DOHH2 (cell line): Measurements from ENCODE around the gene PHF8.

ENCODE experiments used
- H3F3A ChIP-seq: fragments of 200-600 bp; sonication (generic), shearing (Covaris generic); 2 replicates; pipeline ENCODE4 v1.6.0; 2016; ENCODE audit warnings: antibody characterized with exemption, mild to moderate bottlenecking; ENCODE audit not compliant: control insufficient read depth, insufficient read depth
- H3K27ac ChIP-seq: fragments of 200-600 bp; sonication (generic); 2 replicates; pipeline ENCODE4 v1.5.1; 2014; ENCODE audit warnings: low read depth, mild to moderate bottlenecking, low read length, moderate library complexity
- H3K27me3 ChIP-seq: fragments of 200-600 bp; sonication (generic); 2 replicates; pipeline ENCODE4 v1.6.1; 2014; ENCODE audit warnings: mild to moderate bottlenecking, low read length, mixed read lengths; ENCODE audit not compliant: control insufficient read depth
- H3K36me3 ChIP-seq: fragments of 200-600 bp; sonication (generic); 2 replicates; pipeline ENCODE4 v1.6.1; 2014; ENCODE audit warnings: mild to moderate bottlenecking, low read length, moderate library complexity, mixed read lengths; ENCODE audit not compliant: control insufficient read depth
- H3K4me1 ChIP-seq: fragments of 200-600 bp; sonication (generic); 2 replicates; pipeline ENCODE4 v1.6.1; 2014; ENCODE audit warnings: mild to moderate bottlenecking, low read length, mixed read lengths; ENCODE audit not compliant: control insufficient read depth
- H3K4me2 ChIP-seq: fragments of 200-600 bp; sonication (generic); 2 replicates; pipeline ENCODE4 v1.6.0; 2014; ENCODE audit warnings: mild to moderate bottlenecking, low read length, moderate library complexity
- H3K4me3 ChIP-seq: fragments of 200-600 bp; sonication (generic); 2 replicates; pipeline ENCODE4 v1.5.1; 2014; ENCODE audit warnings: mild to moderate bottlenecking, low read length, mixed read lengths
- H3K79me2 ChIP-seq: fragments of 200-600 bp; sonication (generic); 2 replicates; pipeline ENCODE4 v1.6.1; 2014; ENCODE audit warnings: mild to moderate bottlenecking, low read length, mixed read lengths; ENCODE audit not compliant: control insufficient read depth
- H3K9me2 ChIP-seq: fragments of 200-600 bp; sonication (generic); replicated peaks from 2 replicates; pipeline ENCODE4 v1.6.1; 2014; ENCODE audit warnings: mild to moderate bottlenecking, low read length, mixed read lengths; ENCODE audit not compliant: control insufficient read depth
- H3K9me3 ChIP-seq: fragments of 200-600 bp; sonication (generic); 2 replicates; pipeline ENCODE4 v1.6.1; 2014; ENCODE audit warnings: antibody characterized with exemption, low read length, mixed read lengths; ENCODE audit not compliant: control insufficient read depth, insufficient read depth
- H4K20me1 ChIP-seq: fragments of 200-600 bp; sonication (generic); 2 replicates; pipeline ENCODE4 v1.6.0; 2014; ENCODE audit warnings: low read depth, mild to moderate bottlenecking, antibody characterized with exemption, low read length, moderate library complexity; ENCODE audit not compliant: control insufficient read depth, insufficient read depth
- CTCF ChIP-seq: fragments of 200-600 bp; sonication (generic); IDR thresholded peaks from one replicate; pipeline ENCODE4 v1.5.1; 2014; ENCODE audit warnings: antibody characterized with exemption, mild to moderate bottlenecking, low read depth, low read length; ENCODE audit not compliant: poor library complexity, severe bottlenecking
- EZH2phosphoT487 ChIP-seq: fragments of 200-600 bp; sonication (generic); IDR thresholded peaks from 2 replicates; pipeline ENCODE4 v1.6.1; 2017; ENCODE audit warnings: borderline replicate concordance, mild to moderate bottlenecking, antibody characterized with exemption, low read length, moderate library complexity, mixed read lengths

Gene PHF8

GRCh38 chrX:53930515-53931380, 113.5 kb downstream of the PHF8 start:
- H3F3A ChIP-seq: no peaks in the 10 kb centered on the region
- H3K27ac ChIP-seq: no peak overlapping the region
- no peak overlapping the region for H3K4me2 ChIP-seq
- no peaks in the 10 kb centered on the region for H4K20me1 ChIP-seq
- H3K9me2 ChIP-seq: no peaks in the 10 kb centered on the region
- no peak for TF ChIP-seq CTCF
- no peak for TF ChIP-seq EZH2phosphoT487
- H3K36me3 ChIP-seq: no peaks in the 10 kb centered on the region
- no peaks in the 10 kb centered on the region for H3K27me3 ChIP-seq
- H3K79me2 ChIP-seq: no peaks in the 10 kb centered on the region
- no peak overlapping the region for H3K4me3 ChIP-seq
- H3K4me1 ChIP-seq: no peaks in the 10 kb centered on the region
- H3K9me3 ChIP-seq: no peaks in the 10 kb centered on the region

- H3K27ac ChIP-seq: no peak overlapping the region
- H3K9me2 ChIP-seq: no peaks in the 10 kb centered on the region
- H3K9me3 ChIP-seq: no peaks in the 10 kb centered on the region
- no peaks in the 10 kb centered on the region for H4K20me1 ChIP-seq
- no peaks in the 10 kb centered on the region for H3K79me2 ChIP-seq
- no peaks in the 10 kb centered on the region for H3K36me3 ChIP-seq
- H3K4me1 ChIP-seq: no peaks in the 10 kb centered on the region
- no peak for TF ChIP-seq EZH2phosphoT487
- no peak for TF ChIP-seq CTCF
- H3K27me3 ChIP-seq: no peaks in the 10 kb centered on the region
- H3K4me3 ChIP-seq: no peak overlapping the region
- no peak overlapping the region for H3K4me2 ChIP-seq
- H3F3A ChIP-seq: no peaks in the 10 kb centered on the region
These were observed 118.2 kb downstream of the PHF8 start for GRCh38 chrX:53926030-53926429.

GRCh38 chrX:53918702-53919101, 125.6 kb downstream of the PHF8 start:
- Histone ChIP-seq H3F3A (no peaks in the 10 kb centered on the region), H3K4me3 (no peak overlapping the region), H4K20me1 (no peaks in the 10 kb centered on the region), H3K36me3 (no peaks in the 10 kb centered on the region), H3K4me1 (no peaks in the 10 kb centered on the region), H3K9me3 (no peaks in the 10 kb centered on the region), H3K27me3 (no peaks in the 10 kb centered on the region), H3K79me2 (no peaks in the 10 kb centered on the region), H3K4me2 (no peak overlapping the region), H3K9me2 (no peaks in the 10 kb centered on the region), H3K27ac (no peak overlapping the region)
- TF ChIP-seq CTCF (no peak), EZH2phosphoT487 (no peak)
